NOMO-1 treated with DMSO at 0.1 percent for 48 hours (cell line): ENCODE data around the gene ASAP2.

Experiments used
- DNase-seq: peaks from one replicate; lab custom pipeline; 2025; ENCODE audit not compliant: unreplicated experiment; lab: John Stamatoyannopoulos, UW

ASAP2 gene

GRCh38 chr2:9374071-9374730, 167.6 kb downstream of the ASAP2 start:
- DNase-seq, result no peak

GRCh38 chr2:9375857-9376428, 169.3 kb downstream of the ASAP2 start:
- DNase-seq, result no peak

DNA sequence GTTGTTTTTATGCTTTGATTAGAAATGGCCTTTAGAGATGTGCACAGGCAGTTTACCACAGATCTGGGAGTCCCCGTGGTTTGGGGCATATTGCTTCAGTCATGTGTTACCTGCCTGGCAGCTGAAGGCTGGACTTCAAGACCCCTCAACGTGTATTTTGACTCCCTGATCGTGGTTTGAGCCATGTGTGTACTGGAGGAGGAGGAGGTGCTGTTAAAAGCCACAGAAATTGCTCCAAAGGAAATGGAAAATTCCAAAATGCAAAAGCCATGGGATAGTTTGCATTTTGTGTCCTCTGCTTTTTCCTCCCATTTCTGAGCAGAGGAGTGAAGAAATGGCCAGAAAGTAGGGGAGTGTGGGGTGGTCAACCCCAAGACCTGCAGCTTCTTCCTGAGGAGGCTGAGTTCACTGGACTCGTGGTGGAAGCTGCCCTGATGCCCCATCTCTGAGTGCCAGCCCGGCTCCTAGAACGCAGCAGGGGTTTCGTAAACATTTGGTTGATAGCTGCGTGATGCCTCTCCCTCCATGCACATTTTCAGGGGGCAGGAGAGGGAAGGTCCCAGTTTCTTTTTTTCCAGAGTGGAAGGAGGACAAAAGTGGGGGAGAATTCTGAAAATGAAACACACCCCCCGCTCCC, 171.0 kb downstream of the ASAP2 start:
- DNase-seq, result no peak

- DNase-seq, result no peak
These were observed 172.1 kb downstream of the ASAP2 start for GRCh38 chr2:9378433-9379390.

- no peak for DNase-seq
These were observed 172.8 kb downstream of the ASAP2 start for GRCh38 chr2:9379391-9379755.

DNA sequence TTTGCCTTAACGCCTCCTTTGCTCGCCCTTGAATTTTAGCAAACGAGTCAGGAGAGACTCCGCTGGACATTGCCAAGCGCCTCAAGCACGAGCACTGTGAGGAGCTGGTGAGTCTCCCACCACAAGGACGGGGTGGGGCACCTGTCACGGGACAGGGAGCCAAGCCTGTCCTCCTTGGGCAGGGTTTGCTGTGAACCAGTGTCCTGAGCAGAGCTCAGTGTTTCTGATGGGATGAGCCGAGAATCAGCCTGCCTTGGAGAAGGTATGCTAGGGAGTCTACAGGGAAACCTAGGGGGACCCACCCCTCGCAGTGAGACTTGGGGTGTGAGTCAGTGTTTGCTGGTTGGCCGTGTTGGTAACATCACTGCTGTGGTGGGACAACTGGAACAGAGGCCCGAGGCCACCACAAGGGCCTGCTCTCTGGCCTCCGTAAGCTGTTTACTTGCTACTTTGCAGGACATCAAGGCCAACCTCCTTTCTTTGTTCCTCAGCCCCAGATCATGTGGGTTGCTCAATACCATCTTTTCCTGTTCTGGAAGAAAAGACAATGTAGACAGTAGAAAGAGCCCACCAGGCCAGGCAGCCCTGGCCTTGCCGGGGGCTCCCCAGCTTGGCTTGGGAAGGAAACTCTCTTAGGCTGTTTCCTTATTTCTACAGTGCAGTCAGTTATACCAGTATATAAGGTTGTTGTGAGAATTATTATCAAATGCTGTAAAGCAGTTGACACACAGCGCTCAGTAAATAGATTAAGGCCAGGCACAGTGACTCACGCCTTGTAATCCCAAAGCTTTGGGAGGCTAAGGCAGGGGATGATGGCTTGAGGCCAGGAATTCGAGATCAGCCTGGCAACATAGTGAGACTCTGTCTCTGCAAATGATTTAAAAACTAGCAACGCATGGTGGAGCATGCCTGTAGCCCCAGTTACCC, 174.4 kb downstream of the ASAP2 start:
- no peak for DNase-seq

DNA sequence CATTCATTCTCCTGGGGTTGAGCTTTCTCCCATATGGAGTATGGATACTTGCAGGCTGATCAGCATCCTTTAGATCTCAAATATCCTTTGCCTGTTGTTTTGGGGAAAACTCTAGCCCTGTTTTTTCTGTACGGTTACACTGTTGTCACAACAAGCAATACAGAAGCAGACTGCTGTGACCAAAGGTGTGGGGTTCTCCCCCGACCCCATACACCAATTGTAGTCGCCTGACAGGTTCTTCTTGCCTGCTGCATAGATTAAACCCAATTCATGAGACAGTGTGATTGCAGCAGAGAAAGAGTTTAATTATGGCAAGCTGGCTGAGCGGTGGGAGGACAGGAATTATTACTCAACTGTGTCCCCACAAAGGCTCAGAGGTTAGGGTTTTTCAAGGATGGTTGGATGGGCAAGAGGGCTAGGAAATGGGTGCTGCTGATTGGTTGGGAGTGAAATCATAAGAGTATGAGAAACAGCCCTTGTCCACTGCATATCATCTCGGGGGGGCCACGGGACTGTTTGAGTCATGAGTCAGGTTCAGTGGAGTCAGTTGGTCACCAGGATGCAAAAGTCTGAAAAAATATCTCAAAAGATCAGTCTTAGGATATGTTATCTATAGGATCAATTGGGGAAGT, 176.1 kb downstream of the ASAP2 start:
- no peak for DNase-seq

- DNase-seq, result no peak
These were observed 177.9 kb downstream of the ASAP2 start for GRCh38 chr2:9384521-9384920.

GRCh38 chr2:9385841-9386240, 179.2 kb downstream of the ASAP2 start:
- no peak for DNase-seq

DNA sequence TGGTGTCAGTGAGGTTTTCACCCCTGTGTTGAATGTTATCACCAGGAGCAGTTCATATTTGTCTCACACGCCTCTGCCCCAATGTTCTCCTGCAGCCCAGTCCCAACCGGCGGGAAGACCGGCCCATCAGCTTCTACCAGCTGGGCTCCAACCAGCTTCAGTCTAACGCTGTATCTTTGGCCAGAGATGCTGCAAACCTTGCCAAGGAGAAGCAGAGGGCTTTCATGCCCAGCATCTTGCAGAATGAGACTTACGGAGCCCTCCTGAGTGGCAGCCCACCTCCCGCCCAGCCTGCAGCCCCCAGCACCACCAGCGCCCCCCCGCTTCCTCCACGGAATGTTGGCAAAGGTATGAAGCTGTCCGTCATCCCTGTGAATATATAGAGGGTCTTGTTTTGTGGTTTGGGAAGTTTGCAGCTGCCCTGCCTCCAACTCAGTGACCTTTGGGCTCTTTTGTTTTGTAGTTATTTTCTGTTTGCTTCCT, 181.6 kb downstream of the ASAP2 start:
- no peak for DNase-seq

- DNase-seq, result no peak
These were observed 182.6 kb downstream of the ASAP2 start for GRCh38 chr2:9388950-9389911.

- no peak for DNase-seq
These were observed 183.7 kb downstream of the ASAP2 start for GRCh38 chr2:9390151-9390850.

- DNase-seq, result no peak
These were observed 184.4 kb downstream of the ASAP2 start for GRCh38 chr2:9390991-9391390.

- no peak for DNase-seq
These were observed 185.5 kb downstream of the ASAP2 start for GRCh38 chr2:9391961-9392720.

GRCh38 chr2:9392898-9393765, 186.5 kb downstream of the ASAP2 start:
- no peak for DNase-seq

DNA sequence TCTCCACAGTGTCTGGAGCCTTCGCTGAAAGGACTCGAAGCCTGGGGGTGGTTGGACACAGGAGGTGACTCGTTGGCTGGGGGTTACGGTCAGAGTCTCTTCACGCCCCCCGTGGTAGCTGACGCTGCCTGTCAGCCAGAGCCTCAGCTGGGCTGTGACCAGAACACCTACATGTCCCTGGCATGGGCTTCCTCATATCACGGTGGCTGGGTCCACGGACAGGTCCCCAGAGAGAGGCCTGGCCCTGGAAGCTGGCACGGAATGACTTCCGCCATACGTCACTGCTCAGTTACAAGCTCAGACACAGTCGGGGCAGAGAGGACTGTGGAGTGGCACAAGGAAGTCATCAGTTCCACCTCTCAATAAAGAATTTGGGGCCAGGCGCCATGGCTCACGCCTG, 188.2 kb downstream of the ASAP2 start:
- no peak for DNase-seq
